ENCODE measurements around the gene DRP2.
A peak's percentile ranks its signal among the peaks of the same experiment; 100 is the strongest.

The DRP2 gene

DNA sequence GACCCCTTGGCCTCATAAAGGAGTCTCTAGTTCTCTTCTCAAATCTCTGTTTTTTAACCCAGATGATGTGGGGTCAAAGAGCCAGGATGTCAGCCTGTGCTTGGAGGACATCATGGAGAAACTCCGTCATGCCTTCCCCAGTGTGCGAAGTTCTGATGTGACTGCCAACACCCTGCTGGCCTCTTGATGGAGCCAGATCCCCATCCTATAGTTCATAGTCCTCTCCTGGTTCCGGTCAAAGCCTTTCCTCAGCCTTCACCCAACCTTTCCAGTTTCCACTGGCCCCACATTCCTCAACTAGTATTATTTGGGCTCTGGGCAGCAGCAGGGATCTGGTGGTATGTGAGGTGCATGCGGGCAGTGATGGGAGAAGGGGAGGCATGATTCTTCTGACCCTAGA, 40.8 kb downstream of the DRP2 start:
- DNase-seq (ENCODE audit: low read depth), result no peak

DNA sequence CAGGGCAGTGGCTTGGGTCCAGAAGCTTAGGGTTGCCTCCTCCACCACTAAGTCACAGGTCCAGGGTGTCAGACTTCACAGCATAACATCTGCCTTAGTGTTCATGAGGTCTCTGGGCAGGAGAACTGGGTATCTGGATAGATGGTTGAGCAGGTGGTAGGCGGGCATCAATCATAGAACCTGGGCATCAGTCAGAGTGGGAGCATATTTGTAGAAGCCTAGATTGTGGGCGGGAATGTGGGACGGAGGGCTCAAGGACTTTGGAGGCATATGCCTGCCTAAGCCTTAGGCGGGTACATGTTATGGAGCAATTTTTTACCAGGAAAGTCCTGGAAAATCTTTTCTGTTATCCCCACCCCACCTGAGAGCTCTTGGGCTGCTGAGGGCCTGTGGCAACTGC, 43.0 kb downstream of the DRP2 start:
- H3K4me3 ChIP-seq (ENCODE audit: control insufficient read depth, low read depth, low read length), result no peak overlapping the region
- TF ChIP-seq, protein P1, sequence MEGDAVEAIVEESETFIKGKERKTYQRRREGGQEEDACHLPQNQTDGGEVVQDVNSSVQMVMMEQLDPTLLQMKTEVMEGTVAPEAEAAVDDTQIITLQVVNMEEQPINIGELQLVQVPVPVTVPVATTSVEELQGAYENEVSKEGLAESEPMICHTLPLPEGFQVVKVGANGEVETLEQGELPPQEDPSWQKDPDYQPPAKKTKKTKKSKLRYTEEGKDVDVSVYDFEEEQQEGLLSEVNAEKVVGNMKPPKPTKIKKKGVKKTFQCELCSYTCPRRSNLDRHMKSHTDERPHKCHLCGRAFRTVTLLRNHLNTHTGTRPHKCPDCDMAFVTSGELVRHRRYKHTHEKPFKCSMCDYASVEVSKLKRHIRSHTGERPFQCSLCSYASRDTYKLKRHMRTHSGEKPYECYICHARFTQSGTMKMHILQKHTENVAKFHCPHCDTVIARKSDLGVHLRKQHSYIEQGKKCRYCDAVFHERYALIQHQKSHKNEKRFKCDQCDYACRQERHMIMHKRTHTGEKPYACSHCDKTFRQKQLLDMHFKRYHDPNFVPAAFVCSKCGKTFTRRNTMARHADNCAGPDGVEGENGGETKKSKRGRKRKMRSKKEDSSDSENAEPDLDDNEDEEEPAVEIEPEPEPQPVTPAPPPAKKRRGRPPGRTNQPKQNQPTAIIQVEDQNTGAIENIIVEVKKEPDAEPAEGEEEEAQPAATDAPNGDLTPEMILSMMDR (IDR thresholded peaks at IDR 0.05; ENCODE audit: control insufficient read depth, insufficient read depth, low read depth, low read length, missing control alignments), result no peak
- no peak for DNase-seq (ENCODE audit: low read depth)

More for the DNA sequence above, 40.8 kb downstream of the DRP2 start:
- TF ChIP-seq, protein P1 (IDR thresholded peaks at IDR 0.05; ENCODE audit: control insufficient read depth, insufficient read depth, low read depth, low read length, missing control alignments), result peak; percentile 34
- no peak overlapping the region for H3K4me3 ChIP-seq (ENCODE audit: control insufficient read depth, low read depth, low read length)

DNA sequence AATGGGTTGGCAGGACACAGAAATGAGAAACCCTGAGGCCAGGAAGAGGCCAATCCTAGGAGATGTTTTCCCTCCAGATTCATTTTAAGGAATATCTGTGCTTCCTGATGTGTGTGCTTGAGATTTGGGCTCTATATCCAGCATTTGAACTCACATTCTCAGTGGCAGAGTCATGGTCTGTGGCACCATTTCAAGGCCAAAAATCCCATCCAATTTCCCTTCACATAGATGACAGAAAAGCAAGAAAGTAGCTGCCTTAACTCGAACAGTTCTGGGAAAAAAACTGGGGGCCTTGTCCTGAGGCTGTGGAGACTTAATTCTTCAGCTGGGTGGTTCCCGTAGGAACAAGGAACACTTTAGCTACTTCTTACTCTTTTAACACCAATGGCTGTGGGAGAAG, 44.2 kb downstream of the DRP2 start:
- DNase-seq (ENCODE audit: low read depth), result no peak
- TF ChIP-seq, protein P1 (IDR thresholded peaks at IDR 0.05; ENCODE audit: control insufficient read depth, insufficient read depth, low read depth, low read length, missing control alignments), result no peak
- no peak overlapping the region for H3K4me3 ChIP-seq (ENCODE audit: control insufficient read depth, low read depth, low read length)

DNA sequence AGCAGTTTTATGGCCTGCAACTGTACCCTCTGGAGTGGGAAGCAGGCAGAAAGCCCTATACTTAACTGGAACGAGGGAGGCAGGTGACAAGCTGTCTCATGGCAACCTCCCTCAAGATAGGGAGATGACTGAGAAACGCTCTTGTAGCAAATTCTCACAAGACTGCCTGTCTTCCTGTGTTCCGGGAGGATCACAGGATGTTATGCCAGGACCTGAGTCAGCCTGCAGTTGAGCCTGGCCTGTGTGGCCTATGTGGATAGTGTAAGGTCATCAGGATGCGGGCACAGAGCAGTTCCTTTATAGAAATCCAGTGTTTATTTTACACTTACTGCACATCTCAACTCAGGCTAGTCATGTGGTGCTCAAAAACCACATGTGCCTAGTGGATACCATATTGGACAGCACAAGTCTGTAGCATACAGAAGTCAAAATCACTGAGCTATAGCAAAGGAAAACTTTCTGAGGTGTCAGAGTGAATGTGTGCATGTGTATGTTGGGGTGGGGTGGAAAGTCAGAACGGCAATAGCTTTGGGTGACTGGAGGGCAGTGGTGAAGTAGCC, 46.4 kb downstream of the DRP2 start:
- TF ChIP-seq, protein P1 (IDR thresholded peaks at IDR 0.05; ENCODE audit: control insufficient read depth, insufficient read depth, low read depth, low read length, missing control alignments), result no peak
- no peak for DNase-seq (ENCODE audit: low read depth)
- no peak overlapping the region for H3K4me3 ChIP-seq (ENCODE audit: control insufficient read depth, low read depth, low read length)

DNA sequence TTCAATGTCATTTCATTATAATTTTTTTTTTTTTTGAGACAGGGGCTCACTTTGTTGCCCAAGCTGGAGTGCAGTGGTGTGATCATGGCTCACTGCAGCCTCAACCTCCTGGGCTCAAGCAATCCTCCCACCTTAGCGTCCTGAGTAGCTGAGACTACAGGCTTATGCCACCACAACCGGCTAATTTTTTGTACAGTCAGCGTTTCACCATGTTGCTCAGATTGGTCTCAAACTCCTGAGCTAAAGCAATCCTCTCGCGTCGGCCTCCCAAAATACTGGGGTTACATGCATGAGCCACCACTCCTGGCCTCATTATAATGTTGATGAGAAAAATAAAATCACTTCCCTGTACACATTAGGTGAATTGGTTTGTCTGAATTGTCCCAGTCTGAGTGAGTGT, 54.6 kb downstream of the DRP2 start:
- no peak for DNase-seq (ENCODE audit: low read depth)
- no peak overlapping the region for H3K4me3 ChIP-seq (ENCODE audit: control insufficient read depth, low read depth, low read length)
- TF ChIP-seq, protein P1 (IDR thresholded peaks at IDR 0.05; ENCODE audit: control insufficient read depth, insufficient read depth, low read depth, low read length, missing control alignments), result no peak

DNA sequence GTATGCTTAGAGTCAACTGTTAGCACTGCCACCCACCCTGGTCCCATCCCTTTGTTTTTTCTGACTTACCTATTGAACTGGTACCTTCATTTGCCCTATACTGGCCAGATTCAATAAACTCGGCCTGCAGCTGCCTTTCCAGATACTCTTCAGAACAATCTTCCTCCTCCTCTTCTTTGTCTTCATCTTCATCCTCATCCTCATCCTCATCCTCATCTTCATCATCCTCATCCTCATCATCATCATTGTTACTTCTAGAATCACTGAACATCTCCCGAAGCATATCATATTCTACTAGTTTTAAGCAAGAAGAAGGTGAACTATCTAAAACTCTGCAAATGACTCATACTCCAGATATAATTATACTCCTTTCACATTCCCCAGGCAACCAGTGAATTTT, 56.7 kb downstream of the DRP2 start:
- TF ChIP-seq, protein P1 (IDR thresholded peaks at IDR 0.05; ENCODE audit: control insufficient read depth, insufficient read depth, low read depth, low read length, missing control alignments), result no peak
- no peak for DNase-seq (ENCODE audit: low read depth)
- no peak overlapping the region for H3K4me3 ChIP-seq (ENCODE audit: control insufficient read depth, low read depth, low read length)

DNA sequence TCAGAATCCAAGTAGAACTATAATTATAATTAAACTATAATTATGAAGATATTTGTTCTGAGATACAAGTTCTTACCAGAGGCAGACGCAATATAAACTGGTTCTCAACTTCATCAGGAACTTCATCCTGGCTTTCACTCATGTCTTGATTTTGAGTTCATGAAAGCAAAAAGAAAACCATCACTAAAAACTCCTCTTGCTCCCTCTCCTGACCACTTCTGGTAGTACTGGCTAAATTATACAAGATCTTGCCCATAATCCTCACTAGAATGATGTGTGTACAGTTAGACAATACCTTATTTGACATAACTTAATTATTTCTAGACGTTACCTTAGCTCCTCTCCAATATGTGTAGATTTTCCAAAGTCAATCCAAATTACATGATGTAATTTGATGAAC, 67.8 kb downstream of the DRP2 start:
- H3K4me3 ChIP-seq (ENCODE audit: control insufficient read depth, low read depth, low read length), result no peak overlapping the region
- no peak for DNase-seq (ENCODE audit: low read depth)
- TF ChIP-seq, protein P1 (IDR thresholded peaks at IDR 0.05; ENCODE audit: control insufficient read depth, insufficient read depth, low read depth, low read length, missing control alignments), result peak; percentile 61

Data from AG09309 (cell line).